ENCODE measurements around the gene SIRPA. TPM values are rescaled to one million over a fixed set of nuclear protein-coding genes. Genes with fewer than 3 reads are reported as not detected.

SIRPA gene
- total RNA-seq, 4 donors from 2014 or later = 9.0 to 46.6 (median 18.6) TPM

GRCh38 chr20:1876217-1876921 lies 18.8 kb upstream of the SIRPA start:
- no peak overlapping the region for H3K4me3 ChIP-seq
- peaks cover 0 to 4% (median 0%) of the 10 kb centered on the region in 4 donors for H3K4me1 ChIP-seq
- DNase-seq = no peak
- TF ChIP-seq POLR2A (IDR thresholded peaks at IDR 0.05) (no peak), POLR2AphosphoS5 (IDR thresholded peaks at IDR 0.05) (no peak), EP300 (IDR thresholded peaks at IDR 0.05; ENCODE audit: low read depth) (no peak)
- TF ChIP-seq, protein P1, sequence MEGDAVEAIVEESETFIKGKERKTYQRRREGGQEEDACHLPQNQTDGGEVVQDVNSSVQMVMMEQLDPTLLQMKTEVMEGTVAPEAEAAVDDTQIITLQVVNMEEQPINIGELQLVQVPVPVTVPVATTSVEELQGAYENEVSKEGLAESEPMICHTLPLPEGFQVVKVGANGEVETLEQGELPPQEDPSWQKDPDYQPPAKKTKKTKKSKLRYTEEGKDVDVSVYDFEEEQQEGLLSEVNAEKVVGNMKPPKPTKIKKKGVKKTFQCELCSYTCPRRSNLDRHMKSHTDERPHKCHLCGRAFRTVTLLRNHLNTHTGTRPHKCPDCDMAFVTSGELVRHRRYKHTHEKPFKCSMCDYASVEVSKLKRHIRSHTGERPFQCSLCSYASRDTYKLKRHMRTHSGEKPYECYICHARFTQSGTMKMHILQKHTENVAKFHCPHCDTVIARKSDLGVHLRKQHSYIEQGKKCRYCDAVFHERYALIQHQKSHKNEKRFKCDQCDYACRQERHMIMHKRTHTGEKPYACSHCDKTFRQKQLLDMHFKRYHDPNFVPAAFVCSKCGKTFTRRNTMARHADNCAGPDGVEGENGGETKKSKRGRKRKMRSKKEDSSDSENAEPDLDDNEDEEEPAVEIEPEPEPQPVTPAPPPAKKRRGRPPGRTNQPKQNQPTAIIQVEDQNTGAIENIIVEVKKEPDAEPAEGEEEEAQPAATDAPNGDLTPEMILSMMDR (IDR thresholded peaks at IDR 0.05) = no peak
- intact Hi-C loops (cut with DNase I; ENCODE audit: low total_unique reads) = no loop called here
- H3K27me3 ChIP-seq = no peaks in the 10 kb centered on the region
- in situ Hi-C loops (cut with MboI; ENCODE audit: low pct_ligation_motif_present in 1 of 4, low pct_unique_long_range_greater_than_20kb in 1 of 4, low sequenced_read_pairs in 3 of 4) = no loop called here
- H3K27ac ChIP-seq = no peak overlapping the region
- 67 to 69% methylated on average over 3 to 7 of the region's 7 CpGs for WGBS, 2 donors (ENCODE audit: low coverage in 1 of 2)
- H3K9me3 ChIP-seq = no peaks in the 10 kb centered on the region
- no peaks in the 10 kb centered on the region for H3K36me3 ChIP-seq

GRCh38 chr20:1876975-1877608 lies 18.1 kb upstream of the SIRPA start:
- Histone ChIP-seq H3K4me3 (no peak overlapping the region), H3K36me3 (no peaks in the 10 kb centered on the region), H3K27ac (no peak overlapping the region), H3K27me3 (no peaks in the 10 kb centered on the region), H3K4me1 (peaks cover 0 to 4% (median 0%) of the 10 kb centered on the region in 4 donors), H3K9me3 (no peaks in the 10 kb centered on the region)
- in situ Hi-C loops (cut with MboI; ENCODE audit: low pct_ligation_motif_present in 1 of 4, low pct_unique_long_range_greater_than_20kb in 1 of 4, low sequenced_read_pairs in 3 of 4) (no loop called here), intact Hi-C loops (cut with DNase I; ENCODE audit: low total_unique reads) (no loop called here)
- no peak for DNase-seq
- WGBS, 2 donors (ENCODE audit: low coverage in 1 of 2) = 80% methylated on average over 2 to 11 of the region's 11 CpGs
- TF ChIP-seq POLR2A (IDR thresholded peaks at IDR 0.05) = no peak
- TF ChIP-seq POLR2AphosphoS5 (IDR thresholded peaks at IDR 0.05) = no peak
- TF ChIP-seq, protein P1 (IDR thresholded peaks at IDR 0.05) = no peak
- TF ChIP-seq EP300 (IDR thresholded peaks at IDR 0.05; ENCODE audit: low read depth) = no peak

DNA sequence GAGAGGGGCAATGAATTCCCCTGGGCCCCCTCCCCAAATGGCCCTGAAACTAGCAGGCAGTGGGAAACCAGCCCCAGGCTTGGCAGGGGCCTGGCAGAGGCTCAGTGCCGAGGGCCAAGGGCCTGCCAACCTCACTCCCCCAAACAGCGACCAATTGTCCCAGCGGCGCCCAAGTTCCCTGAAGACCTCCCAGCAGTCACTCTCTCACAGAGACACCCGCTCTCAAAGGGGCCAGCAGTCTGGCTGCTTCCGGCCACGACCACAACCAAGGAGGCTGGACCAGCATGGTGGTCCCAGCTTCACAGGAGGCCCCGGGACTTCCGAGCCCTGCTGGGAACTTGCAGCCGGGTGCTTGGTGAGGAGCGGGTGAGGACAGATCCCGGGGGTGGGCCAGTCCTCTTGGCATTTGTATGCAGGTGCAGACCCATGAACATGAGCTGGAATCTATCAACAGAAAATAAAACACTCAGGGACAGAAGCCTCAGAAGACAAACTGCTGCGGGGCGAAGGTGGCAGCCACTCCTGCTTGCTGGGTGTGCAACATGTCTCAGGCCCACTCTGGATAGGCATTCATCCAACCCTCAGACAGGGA lies 17.5 kb upstream of the SIRPA start:
- intact Hi-C loops (cut with DNase I; ENCODE audit: low total_unique reads) = no loop called here
- Histone ChIP-seq H3K4me3 (no peak overlapping the region), H3K36me3 (no peaks in the 10 kb centered on the region), H3K27me3 (no peaks in the 10 kb centered on the region), H3K9me3 (no peaks in the 10 kb centered on the region), H3K27ac (no peak overlapping the region), H3K4me1 (peaks cover 0 to 4% (median 0%) of the 10 kb centered on the region in 4 donors)
- in situ Hi-C loops (cut with MboI; ENCODE audit: low pct_ligation_motif_present in 1 of 4, low pct_unique_long_range_greater_than_20kb in 1 of 4, low sequenced_read_pairs in 3 of 4) = no loop called here
- 81 to 90% methylated on average over 2 to 14 of the region's 14 CpGs for WGBS, 2 donors (ENCODE audit: low coverage in 1 of 2)
- no peak for DNase-seq
- TF ChIP-seq EP300 (IDR thresholded peaks at IDR 0.05; ENCODE audit: low read depth) = no peak
- no peak for TF ChIP-seq POLR2AphosphoS5 (IDR thresholded peaks at IDR 0.05)
- TF ChIP-seq, protein P1 (IDR thresholded peaks at IDR 0.05) = no peak
- TF ChIP-seq POLR2A (IDR thresholded peaks at IDR 0.05) = no peak

- Histone ChIP-seq H3K4me1 (peaks cover 0 to 3% (median 0%) of the 10 kb centered on the region in 4 donors), H3K36me3 (no peaks in the 10 kb centered on the region), H3K4me3 (no peak overlapping the region), H3K27me3 (no peaks in the 10 kb centered on the region), H3K9me3 (no peaks in the 10 kb centered on the region), H3K27ac (no peak overlapping the region)
- no peak for TF ChIP-seq POLR2AphosphoS5 (IDR thresholded peaks at IDR 0.05)
- no peak for TF ChIP-seq EP300 (IDR thresholded peaks at IDR 0.05; ENCODE audit: low read depth)
- TF ChIP-seq, protein P1 (IDR thresholded peaks at IDR 0.05) = no peak
- no peak for TF ChIP-seq POLR2A (IDR thresholded peaks at IDR 0.05)
- intact Hi-C loops (cut with DNase I; ENCODE audit: low total_unique reads) (no loop called here), in situ Hi-C loops (cut with MboI; ENCODE audit: low pct_ligation_motif_present in 1 of 4, low pct_unique_long_range_greater_than_20kb in 1 of 4, low sequenced_read_pairs in 3 of 4) (no loop called here)
- DNase-seq = no peak
- WGBS, 2 donors (ENCODE audit: low coverage in 1 of 2) = 81 to 84% methylated on average over 5 to 9 of the region's 9 CpGs
Measured at GRCh38 chr20:1879369-1879768, 15.8 kb upstream of the SIRPA start.

All from transverse colon (tissue), 4 donors.